ENCODE measurements around the gene RAB40B. TPM values are rescaled to one million over a fixed set of nuclear protein-coding genes. Genes with fewer than 3 reads are reported as not detected.
A peak's percentile ranks its signal among the peaks of the same experiment; 100 is the strongest.

RAB40B gene
- total and polyA plus RNA-seq, 2 of the 13 experiments (the other 11 are each of a cell fraction or from before 2014, with no cell fraction given): 6.2 to 6.5 TPM

GRCh38 chr17:82632451-82632850, 66.0 kb downstream of the RAB40B start:
- WGBS (ENCODE audit: low lambda C conversion rate): 96% methylated on average over 8 of the region's 8 CpGs
- Histone ChIP-seq H3K4me3 (replicated peaks in 1 of 3; ENCODE audit: insufficient read depth in 1 of 3, low read depth in 2 of 3, low read length in 3 of 3) (no peak overlapping the region), H3K4me2 (ENCODE audit: low read depth, low read length) (no peak overlapping the region), H4K20me1 (ENCODE audit: insufficient read depth, low read length) (peaks cover 30% of the 10 kb centered on the region), H2AFZ (ENCODE audit: low read length) (no peak overlapping the region), H3K9ac (ENCODE audit: insufficient read depth, low read depth, low read length) (no peak overlapping the region), H3K9me3 (ENCODE audit: low read length) (no peaks in the 10 kb centered on the region), H3K4me1 (ENCODE audit: insufficient read depth, low read length) (peaks cover 36% of the 10 kb centered on the region), H3K36me3 (replicated peaks in 1 of 2; ENCODE audit: control insufficient read depth in 1 of 2, insufficient read depth in 2 of 2, low read length in 2 of 2) (peaks cover 19 to 71% of the 10 kb centered on the region in 2 experiments), H3K27me3 (ENCODE audit: control insufficient read depth in 1 of 2, insufficient read depth in 2 of 2, low read length in 2 of 2) (no peaks in the 10 kb centered on the region), H3K27ac (ENCODE audit: extremely low read length, insufficient read depth, low read length) (no peak overlapping the region), H3K79me2 (ENCODE audit: insufficient read depth, low read length) (peaks cover 81% of the 10 kb centered on the region)
- TF ChIP-seq, protein P1, sequence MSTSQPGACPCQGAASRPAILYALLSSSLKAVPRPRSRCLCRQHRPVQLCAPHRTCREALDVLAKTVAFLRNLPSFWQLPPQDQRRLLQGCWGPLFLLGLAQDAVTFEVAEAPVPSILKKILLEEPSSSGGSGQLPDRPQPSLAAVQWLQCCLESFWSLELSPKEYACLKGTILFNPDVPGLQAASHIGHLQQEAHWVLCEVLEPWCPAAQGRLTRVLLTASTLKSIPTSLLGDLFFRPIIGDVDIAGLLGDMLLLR (CRISPR knock-in tag; IDR thresholded peaks at IDR 0.05): no peak
- TF ChIP-seq ZNF263 (CRISPR knock-in tag; IDR thresholded peaks at IDR 0.05) (0 out of 2 replicates have a peak, but pooled peaks have one; percentile 18), GATAD2A (CRISPR knock-in tag; IDR thresholded peaks at IDR 0.05) (no peak), TP53 (CRISPR knock-in tag; conservative IDR thresholded peaks at IDR 0.05) (no peak), CEBPB (IDR thresholded peaks at IDR 0.05; ENCODE audit: borderline replicate concordance, low read depth, low read length) (0 out of 2 replicates have a peak, but pooled peaks have one; percentile 19), GLI4 (CRISPR knock-in tag; IDR thresholded peaks at IDR 0.05; ENCODE audit: borderline replicate concordance) (no peak), FOXK1 (CRISPR knock-in tag; IDR thresholded peaks at IDR 0.05; ENCODE audit: borderline replicate concordance, low read depth) (no peak), ZBTB7A (CRISPR knock-in tag; IDR thresholded peaks at IDR 0.05) (no peak), PTBP1 (IDR thresholded peaks at IDR 0.05; ENCODE audit: low read depth, low read length, poor library complexity, severe bottlenecking) (no peak), NCOA5 (CRISPR knock-in tag; IDR thresholded peaks at IDR 0.05) (no peak), ZNF883 (CRISPR knock-in tag; IDR thresholded peaks at IDR 0.05; ENCODE audit: not compliant biosample characterization) (no peak)
- TF ChIP-seq, protein P2, sequence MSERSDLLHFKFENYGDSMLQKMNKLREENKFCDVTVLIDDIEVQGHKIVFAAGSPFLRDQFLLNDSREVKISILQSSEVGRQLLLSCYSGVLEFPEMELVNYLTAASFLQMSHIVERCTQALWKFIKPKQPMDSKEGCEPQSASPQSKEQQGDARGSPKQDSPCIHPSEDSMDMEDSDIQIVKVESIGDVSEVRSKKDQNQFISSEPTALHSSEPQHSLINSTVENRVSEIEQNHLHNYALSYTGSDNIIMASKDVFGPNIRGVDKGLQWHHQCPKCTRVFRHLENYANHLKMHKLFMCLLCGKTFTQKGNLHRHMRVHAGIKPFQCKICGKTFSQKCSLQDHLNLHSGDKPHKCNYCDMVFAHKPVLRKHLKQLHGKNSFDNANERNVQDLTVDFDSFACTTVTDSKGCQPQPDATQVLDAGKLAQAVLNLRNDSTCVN (CRISPR knock-in tag; IDR thresholded peaks at IDR 0.05; ENCODE audit: borderline replicate concordance): no peak
- in situ Hi-C loops (cut with HindIII; ENCODE audit: extremely low pct_ligation_motif_present, low pct_unique_long_range_greater_than_20kb): no loop called here
- ChIA-PET CTCF (ENCODE audit: low intra/inter-chr PET ratio, low total read pairs) (no interaction called here), POLR2A (no interaction called here)
- BruUV-seq (replicated peaks): no TSS peak
- intact Hi-C loops (cut with micrococcal nuclease; ENCODE audit: unreplicated experiment): no loop called here
- DNase-seq (ENCODE audit: low spot score): no peak
- ATAC-seq: no peak
- no peak for FAIRE-seq
